ENCODE measurements around the gene ATP5ME.
"Not testable (repeated sequence)": the region's sequence is repeated elsewhere in the genome, so short reads cannot be mapped to it uniquely, and the experiment has no call there.

ATP5ME gene

DNA sequence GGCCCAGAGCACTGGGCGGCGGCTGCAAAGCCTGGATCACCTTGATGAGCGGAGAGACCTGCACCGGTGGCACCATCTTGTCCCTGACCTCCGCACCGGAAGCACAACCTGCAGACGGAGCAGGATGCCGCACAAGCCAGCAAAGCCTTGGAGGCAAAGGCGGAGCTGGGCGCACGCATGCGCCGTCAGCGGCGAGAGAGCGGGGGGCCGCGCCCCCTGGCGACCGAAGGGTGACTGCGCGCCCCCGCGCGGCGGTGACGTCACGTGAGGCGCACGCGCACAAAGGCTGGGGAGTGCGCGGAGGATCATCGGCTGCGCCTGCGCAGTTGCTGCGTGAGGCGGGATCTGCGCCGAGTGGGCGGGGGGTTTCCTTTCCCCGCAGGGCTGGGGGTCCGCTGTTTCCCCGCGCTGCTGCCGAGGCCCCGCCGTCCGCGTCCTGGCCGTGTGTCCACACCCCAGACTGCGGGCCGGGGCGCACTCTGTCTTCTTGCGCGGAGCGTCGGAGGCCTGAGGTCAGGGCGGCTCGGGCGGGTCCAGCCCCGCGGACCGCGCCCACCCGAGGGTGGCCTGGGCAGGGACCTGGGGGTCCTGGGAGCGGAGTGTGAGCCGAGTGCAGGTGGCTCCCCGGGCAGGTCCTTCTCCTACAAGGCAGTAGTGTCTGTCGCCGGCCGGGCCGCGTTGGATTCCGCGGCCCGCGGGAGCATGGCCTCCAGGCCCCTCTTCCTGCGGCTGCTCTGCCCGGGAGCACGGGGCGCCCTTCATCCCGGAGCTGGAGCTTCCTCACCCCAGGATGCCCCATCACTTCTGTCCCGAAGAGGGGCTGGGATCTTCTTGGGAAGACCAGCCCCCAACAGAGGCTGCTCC is at the start of gene ATP5ME, which contains the start of gene MYL5:
Gene ATP5ME, minus strand, starts transcription at position 105 of the 864 bp plus-strand sequence. Its CDS starts 29 bp downstream, at position 76.
Gene MYL5, plus strand, starts transcription at position 371 of the 864 bp plus-strand sequence. CDS start 3,485 bp downstream, outside the sequence.
- DNase-seq: peak; percentile 95

DNA sequence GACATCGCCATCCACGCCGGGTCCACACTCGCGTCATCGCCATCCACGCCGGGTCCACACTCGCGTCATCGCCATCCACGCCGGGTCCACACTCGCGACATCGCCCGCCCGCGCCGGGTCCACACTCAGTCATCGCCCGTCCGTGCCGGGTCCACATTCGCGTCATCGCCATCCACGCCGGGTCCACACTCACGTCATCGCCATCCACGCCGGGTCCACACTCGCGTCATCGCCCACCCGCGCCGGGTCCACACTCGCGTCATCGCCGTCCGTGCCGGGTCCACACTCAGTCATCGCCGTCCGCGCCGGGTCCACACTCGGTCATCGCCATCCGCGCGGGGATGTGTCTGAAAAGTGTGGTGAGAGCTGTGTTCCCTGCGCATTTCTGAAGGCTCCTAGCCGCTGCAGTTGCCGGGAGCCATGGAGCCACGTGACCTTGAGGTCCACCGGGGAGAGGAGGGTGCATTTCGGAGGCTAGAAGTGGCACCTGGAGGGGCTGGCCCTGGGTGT is 48.8 kb upstream of the ATP5ME start:
- no peak for DNase-seq

DNA sequence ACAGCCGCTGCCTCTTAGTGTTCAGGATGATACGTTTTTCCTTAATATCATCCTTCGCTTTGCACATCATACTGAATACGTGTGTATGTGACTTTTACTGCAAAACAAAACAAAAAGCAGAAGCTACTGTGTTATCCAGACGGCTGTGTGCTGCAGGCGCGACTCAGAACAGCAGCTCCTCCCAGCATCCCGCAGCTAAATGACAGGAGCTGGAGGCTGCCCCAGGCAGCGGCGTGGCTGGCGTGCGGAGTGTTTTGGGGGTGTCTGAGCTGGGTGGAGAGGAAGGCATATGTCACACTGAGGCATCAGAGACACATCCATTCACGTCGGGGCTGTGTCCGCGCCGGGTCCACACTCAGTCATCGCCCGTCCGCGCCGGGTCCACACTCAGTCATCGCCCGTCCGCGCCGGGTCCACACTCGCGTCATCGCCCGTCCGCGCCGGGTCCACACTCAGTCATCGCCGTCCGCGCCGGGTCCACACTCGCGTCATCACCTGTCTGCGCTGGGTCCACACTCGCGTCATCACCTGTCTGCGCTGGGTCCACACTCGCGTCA is 48.2 kb upstream of the ATP5ME start:
- DNase-seq: no peak

- no peak for DNase-seq
Observed at GRCh38 chr4:721261-722168, 47.4 kb upstream of the ATP5ME start.

- DNase-seq: no peak
Observed at GRCh38 chr4:720111-720860, 46.2 kb upstream of the ATP5ME start.

DNA sequence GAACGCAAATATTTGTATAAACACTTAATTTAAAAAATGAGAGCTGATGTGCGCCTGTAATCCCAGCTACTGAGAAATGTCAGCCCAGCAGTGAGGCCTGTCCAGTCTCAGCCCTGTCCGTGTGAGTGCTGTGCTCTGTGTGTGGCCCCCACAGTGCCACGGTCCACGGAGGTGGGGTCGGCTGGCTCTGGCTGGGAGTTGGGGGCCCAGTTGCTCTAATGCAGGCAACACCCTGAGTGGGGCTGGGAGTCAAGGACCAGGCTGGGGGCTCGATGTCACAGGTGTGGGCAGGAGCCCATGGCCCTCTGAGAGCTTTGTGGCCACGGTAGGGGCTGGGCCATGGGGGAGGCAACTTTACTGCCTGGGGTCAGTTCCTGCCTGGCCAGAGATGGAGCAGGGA is 44.4 kb upstream of the ATP5ME start:
- no peak for DNase-seq

GRCh38 chr4:717601-718320 is 43.7 kb upstream of the ATP5ME start:
- no peak for DNase-seq

- no peak for DNase-seq
Observed at GRCh38 chr4:714087-714486, 40.0 kb upstream of the ATP5ME start.

- DNase-seq: no peak
Observed at GRCh38 chr4:712916-713632, 39.0 kb upstream of the ATP5ME start.

DNA sequence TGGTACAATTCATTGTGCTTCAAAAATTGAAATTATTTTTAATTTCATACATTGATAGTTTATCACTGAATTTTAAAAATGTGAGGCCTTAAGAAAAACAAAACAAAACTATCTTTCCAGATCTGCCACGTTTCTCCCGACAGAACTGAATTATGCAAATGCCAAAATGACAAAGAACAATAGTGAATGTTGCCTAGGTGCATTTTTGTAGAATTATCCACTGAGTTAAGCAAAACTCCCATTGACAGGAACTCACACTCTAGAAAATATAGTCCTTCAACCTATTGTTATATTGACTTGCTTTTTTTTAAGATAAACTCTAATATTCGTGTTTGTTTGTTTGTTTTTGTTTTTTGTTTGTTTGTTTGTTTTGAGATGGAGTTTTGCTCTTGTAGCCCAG is 38.0 kb upstream of the ATP5ME start:
- no peak for DNase-seq

DNA sequence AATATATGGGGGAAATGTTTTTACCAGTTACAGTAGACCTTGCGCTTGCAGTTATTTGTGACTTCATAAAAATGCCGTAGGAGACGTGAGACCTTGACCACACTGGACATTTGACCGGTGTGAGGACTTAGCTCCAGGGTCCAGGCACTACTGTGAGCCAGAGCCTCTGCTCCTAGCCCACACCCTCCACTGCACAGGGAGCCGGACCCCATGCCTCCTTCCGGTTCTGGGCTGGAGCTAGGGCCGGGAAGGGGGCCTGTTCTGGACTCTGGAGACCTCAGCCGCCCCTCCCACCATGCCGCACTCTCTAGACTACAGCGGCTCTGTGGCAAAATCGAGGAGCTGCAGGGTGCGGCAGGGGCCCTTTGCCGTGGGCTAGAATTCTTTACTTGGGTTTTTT is 36.8 kb upstream of the ATP5ME start:
- no peak for DNase-seq

- no peak for DNase-seq
Observed at GRCh38 chr4:710116-710515, 36.0 kb upstream of the ATP5ME start.

DNA sequence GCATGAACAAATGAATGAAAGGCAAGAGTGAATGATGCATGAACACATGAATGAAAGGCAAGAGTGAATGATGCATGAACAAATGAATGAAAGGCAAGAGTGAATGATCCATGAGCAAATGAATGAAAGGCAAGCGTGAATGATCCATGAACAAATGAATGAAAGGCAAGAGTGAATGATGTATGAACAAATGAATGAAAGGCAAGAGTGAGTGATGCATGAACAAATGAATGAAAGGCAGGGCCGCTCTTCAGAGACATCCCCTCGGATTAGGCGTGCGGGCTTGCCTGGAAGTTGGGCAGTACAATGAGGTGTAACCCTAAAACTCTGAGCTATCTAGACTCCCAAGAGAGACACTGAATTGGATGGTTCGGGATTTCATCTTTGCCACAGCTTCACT is 35.3 kb upstream of the ATP5ME start:
- DNase-seq: no peak

DNA sequence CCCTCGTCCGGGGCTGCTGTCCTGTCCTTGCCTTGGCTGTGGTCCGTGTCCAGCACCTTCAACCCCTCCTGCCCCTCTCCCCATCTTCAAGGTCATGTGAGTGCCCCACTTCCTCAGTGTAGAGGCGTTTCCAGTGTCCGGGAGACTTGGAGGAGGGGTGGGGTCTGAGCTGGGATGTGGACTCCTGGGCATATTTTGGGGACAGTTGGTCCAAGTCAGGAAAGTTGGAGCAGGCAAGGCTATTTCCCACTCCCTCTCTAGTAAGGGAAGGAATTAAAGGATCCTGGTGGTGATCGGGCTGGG is 34.5 kb upstream of the ATP5ME start:
- DNase-seq: no peak

GRCh38 chr4:707929-708630 is 34.0 kb upstream of the ATP5ME start:
- DNase-seq: no peak

- no peak for DNase-seq
Observed at GRCh38 chr4:706834-707598, 32.9 kb upstream of the ATP5ME start.

- not testable (repeated sequence) for DNase-seq
Observed at GRCh38 chr4:706083-706633, 32.1 kb upstream of the ATP5ME start.

GRCh38 chr4:705278-706082 is 31.4 kb upstream of the ATP5ME start, which contains the start of gene PCGF3:
PCGF3 (plus strand) TSS chr4:705832; CDS start chr4:733681, 27,849 bp downstream.
- DNase-seq: peak; percentile 95

DNA sequence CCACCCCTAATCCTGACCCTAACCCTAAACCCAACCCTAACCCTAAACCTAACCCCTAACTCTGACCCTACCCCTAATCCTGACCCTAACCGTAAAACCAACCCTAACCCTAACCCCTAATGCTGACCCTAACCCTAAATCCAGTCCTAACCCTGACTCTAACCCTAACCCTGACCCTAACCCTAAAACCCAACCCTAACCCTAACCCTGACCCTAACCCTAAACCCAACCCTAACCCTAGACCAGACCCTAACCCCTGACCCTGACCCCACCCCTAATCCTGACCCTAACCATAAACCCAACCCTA is 30.8 kb upstream of the ATP5ME start:
- no peak for DNase-seq
